Measurements from ENCODE around the gene SKI.
"Not testable (repeated sequence)": the region's sequence is repeated elsewhere in the genome, so short reads cannot be mapped to it uniquely, and the experiment has no call there.

Gene SKI

GRCh38 chr1:2242814-2243725 is 15.0 kb downstream of the SKI start:
- no peak for DNase-seq (ENCODE audit: low read depth in 2 of 2)

- not testable (repeated sequence) for DNase-seq (ENCODE audit: low read depth in 2 of 2)
These were observed 18.9 kb downstream of the SKI start for GRCh38 chr1:2247045-2247394.

- no peak for DNase-seq (ENCODE audit: low read depth in 2 of 2)
These were observed 19.6 kb downstream of the SKI start for GRCh38 chr1:2247760-2248126.

DNA sequence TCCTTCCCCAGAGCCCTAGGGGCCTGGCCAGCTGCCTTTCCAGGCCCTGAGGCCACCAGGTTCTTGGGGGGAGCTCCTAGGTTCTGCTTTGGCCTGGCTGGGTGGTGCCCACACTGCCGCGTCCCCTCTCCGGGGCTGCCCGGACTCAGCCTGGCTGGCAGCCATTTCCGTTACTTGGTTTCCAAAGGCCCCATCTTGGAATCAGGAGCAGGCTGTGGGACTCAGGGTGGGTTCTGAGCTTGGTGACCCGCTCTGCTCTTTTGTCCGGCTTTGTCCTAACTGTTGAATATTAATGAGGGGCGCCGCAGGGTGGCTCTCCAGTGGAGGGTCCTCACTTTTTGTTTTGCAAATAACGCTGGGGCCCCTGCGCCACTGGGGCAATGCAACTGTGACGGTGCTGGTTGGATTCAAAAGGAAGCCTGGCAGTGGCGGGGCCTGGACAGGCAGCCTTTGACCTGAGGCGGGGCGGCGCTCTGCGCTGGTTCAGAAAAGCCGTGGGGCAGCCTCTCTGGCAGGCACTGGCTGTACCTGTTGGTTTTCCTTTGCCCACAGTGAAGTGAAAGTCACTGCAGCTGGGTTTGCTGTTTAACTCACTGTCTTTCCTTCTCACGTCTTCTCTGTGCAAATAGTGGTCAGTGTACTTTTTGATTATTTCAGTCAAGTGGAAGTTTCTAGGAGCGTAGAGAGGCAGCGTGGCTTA is 20.2 kb downstream of the SKI start:
- no peak for DNase-seq (ENCODE audit: low read depth in 2 of 2)

DNA sequence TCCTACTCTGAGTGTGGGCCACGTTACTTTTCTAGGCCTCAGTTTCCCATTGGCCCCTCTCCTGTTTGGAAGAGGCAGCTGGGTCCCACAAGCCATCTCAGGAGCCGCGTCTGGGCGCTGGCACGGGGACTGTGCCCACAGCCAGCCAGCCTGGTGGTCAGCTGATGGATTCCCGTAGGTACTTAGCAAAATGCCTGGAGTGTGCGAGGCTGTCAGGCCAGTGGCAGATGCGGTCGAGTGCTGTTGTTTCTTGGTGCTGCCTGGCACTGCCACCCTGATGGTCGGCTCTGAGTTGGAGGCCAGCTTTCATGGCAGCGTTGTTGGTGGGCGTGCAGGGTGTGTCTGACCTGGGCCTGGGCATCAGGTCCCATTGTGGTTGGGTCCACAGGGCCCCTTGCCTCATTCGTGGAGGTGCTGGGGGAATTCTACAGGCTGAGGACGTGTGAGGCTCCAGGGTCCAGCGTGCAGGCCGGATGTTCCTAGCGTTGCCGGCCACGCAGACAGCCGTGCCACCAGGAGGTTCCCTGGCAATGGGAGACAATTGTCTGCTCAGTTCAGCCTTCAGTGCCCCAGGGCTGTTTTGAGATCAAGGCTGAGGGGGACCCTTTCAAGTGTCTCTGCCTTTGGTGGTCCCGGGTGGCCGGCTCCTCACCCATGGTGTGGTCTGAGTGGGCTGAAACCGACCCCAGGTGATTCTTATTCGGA is 20.9 kb downstream of the SKI start:
- DNase-seq (ENCODE audit: low read depth in 2 of 2) = no peak

DNA sequence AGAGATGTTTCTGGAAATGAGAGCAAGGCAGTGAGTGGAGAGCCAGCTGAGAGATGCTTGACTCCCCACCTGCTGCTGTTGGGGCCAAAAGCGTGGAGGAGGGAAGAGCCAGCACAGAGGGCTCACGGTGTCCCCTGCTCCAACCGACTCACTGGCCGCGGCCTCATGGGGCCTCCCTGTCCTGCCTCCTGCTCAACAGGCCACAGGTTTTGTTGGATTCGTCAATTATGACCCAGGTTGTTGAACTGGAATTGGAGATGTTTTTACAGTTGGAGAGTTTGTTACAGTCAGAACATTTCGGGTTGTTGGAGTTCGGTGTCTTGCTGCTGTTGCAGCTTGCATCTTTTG is 21.4 kb downstream of the SKI start:
- no peak for DNase-seq (ENCODE audit: low read depth in 2 of 2)

DNA sequence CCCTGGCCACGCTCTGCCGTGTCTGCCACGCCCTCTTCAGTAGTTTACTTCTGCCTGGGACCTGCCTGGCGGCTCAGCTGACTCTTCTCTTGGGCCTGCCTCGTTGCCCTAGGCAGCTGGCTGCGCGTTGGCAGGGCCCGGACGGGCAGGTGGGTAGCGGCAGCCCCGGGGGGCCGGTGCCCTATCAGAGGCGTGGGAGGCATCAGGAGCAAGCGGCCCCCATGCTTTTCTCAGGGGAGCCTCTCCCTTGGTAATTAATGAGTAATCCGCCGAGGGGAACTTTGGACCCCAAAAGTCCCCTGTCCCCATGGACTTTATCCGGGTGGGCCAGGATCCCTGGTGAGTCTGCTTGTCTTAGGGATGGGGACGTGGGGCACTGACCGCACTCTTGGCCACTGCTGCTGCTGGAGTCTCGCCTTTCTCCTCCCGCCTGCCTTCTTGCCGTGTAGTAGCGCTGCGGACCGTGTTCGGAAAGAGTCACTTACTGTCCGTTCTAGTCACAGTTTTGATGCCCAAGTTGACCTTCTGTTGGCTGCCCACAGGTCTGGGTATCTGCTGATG is 22.7 kb downstream of the SKI start:
- no peak for DNase-seq (ENCODE audit: low read depth in 2 of 2)

- DNase-seq (ENCODE audit: low read depth in 2 of 2) = no peak
These were observed 23.2 kb downstream of the SKI start for GRCh38 chr1:2251363-2251762.

DNA sequence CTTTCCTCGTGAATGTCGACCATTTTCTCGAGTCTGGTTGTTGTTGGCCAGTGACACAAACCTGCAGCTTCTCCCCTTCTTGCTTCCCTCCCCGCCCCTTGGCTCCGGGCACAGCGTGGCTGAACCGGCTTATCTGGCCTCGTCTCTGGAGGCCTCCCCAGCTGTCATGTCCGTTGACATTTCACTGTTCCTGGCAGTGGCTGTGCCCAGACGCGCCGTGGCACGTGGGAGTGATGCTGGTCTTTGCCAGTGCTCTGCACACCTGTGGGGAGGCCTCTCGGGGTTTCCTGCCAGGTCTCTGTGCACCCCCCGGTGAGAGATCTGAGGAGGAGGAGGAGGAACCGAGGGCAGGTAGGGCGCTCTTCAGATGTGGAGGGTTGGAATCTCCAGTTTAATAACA is 23.7 kb downstream of the SKI start:
- no peak for DNase-seq (ENCODE audit: low read depth in 2 of 2)

- DNase-seq (ENCODE audit: low read depth in 2 of 2) = no peak
These were observed 24.3 kb downstream of the SKI start for GRCh38 chr1:2252423-2252822.

DNA sequence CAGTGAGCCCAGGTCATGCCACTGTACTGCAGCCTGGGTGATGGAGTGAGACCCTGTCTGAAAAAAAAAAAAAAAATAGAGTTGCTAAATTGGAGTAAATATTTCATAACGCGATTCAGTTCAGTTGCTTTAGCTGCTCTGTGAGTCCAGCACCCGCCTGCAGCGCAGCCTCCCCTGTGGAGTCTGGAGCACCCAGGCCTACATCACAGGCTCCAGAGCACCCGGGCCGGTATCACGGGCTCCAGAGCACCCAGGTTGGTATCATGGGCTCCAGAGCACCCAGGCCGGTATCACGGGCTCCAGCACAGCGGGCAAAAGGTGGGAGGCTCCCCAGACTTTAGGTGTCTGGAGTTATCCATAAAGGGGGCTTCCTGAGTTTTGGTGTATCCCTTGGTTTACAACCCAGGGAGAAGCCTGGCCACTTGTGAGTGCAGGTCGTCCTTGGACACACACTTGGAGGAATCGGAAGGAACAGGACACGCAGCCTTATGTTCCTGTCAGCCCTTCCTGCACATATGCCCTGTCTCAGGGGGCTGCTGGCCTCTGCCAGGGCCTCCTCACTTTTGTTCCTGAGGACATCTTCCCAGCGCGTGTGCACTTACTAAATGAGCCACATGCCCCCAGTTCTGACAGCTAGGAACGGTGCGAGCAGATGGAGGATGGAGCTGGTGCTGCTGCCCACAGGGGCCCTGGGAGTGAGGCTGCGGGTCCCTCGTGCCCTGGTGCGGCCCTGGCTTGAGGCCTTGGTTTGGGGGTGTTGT is 25.1 kb downstream of the SKI start:
- DNase-seq (ENCODE audit: low read depth in 2 of 2) = no peak

GRCh38 chr1:2253797-2254480 is 25.8 kb downstream of the SKI start:
- DNase-seq (ENCODE audit: low read depth in 2 of 2) = no peak

DNA sequence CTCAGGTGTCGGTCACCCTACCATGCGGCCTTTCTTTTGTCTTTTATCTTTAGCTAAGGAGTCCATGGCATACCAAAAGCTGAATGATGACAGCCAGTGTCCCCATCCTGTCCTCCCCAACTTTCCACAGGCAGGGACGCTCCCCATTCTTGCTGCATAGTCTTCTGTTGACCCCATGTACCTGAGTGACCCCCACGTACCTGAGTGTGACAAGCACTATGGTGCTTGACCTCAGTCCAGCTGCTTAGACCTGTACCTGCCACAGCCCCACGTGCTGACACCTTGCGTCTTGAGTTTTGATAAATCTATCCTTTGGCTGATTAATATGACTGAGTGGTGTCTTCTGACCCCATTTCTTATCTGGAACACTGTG is 26.9 kb downstream of the SKI start:
- no peak for DNase-seq (ENCODE audit: low read depth in 2 of 2)

- DNase-seq (ENCODE audit: low read depth in 2 of 2) = peak; percentile 47 to 53
These were observed 27.6 kb downstream of the SKI start for GRCh38 chr1:2255420-2256369.

GRCh38 chr1:2256435-2257244 is 28.5 kb downstream of the SKI start:
- DNase-seq (ENCODE audit: low read depth in 2 of 2) = no peak

- DNase-seq (ENCODE audit: low read depth in 2 of 2) = no peak
These were observed 29.1 kb downstream of the SKI start for GRCh38 chr1:2257245-2257627.

- DNase-seq (ENCODE audit: low read depth in 2 of 2) = no peak
These were observed 30.1 kb downstream of the SKI start for GRCh38 chr1:2258122-2258681.

GRCh38 chr1:2258996-2259395 is 30.9 kb downstream of the SKI start:
- DNase-seq (ENCODE audit: low read depth in 2 of 2) = peak; percentile 48 to 58
